MCF 10A (cell line): ENCODE results near the gene NMBR. TPM values are rescaled to one million over a fixed set of nuclear protein-coding genes. Genes with fewer than 3 reads are reported as not detected.

Source experiments
- Bru-seq: library from RNA; stranded (reverse); fragments of 400-500 nt; gene quantifications from one replicate; lab custom pipeline; 2021; lab: Mats Ljungman, UMichigan
- BruChase-seq, 2 experiments: library from RNA; stranded (reverse); fragments of 400-500 nt; gene quantifications; one replicate each; lab custom pipeline; 2021; lab: Mats Ljungman, UMichigan
- BruUV-seq: library from RNA; stranded (reverse); fragments of 400-500 nt; replicated peaks from 2 replicates; lab custom pipeline; 2021; lab: Mats Ljungman, UMichigan
- CTCF ChIA-PET: fragments of 300-600 bp; sonication (Branson Sonifier 250); formaldehyde crosslinking; extraction: SDS; loops from one replicate; lab custom pipeline; 2021; ENCODE audit warnings: antibody characterized with exemption, inconsistent platforms; lab: Yijun Ruan, JAX
- POLR2A ChIA-PET: fragments of 300-600, 350-650 bp; sonication (Branson Sonifier 250); formaldehyde crosslinking; extraction: SDS; loops from one replicate; lab custom pipeline; 2020; ENCODE audit warnings: antibody characterized with exemption, inconsistent platforms; lab: Yijun Ruan, JAX
- DNase-seq: peaks from one replicate; pipeline ENCODE4 v3.0.0-alpha.2; 2018; ENCODE audit not compliant: unreplicated experiment
- H3K27ac Mint-ChIP-seq: one replicate; pipeline ENCODE4 v1.8.0; 2022; ENCODE audit warnings: mild to moderate bottlenecking, low read depth, mixed read lengths; ENCODE audit not compliant: unreplicated experiment
- H3K27me3 Mint-ChIP-seq: one replicate; pipeline ENCODE4 v1.8.0; 2022; ENCODE audit warnings: mixed read lengths; ENCODE audit not compliant: insufficient read depth, unreplicated experiment
- H3K36me3 Mint-ChIP-seq: one replicate; pipeline ENCODE4 v1.8.0; 2022; ENCODE audit warnings: mild to moderate bottlenecking, moderate library complexity, mixed read lengths; ENCODE audit not compliant: insufficient read depth, unreplicated experiment
- H3K4me1 Mint-ChIP-seq: one replicate; pipeline ENCODE4 v1.8.0; 2022; ENCODE audit warnings: mixed read lengths; ENCODE audit not compliant: insufficient read depth, unreplicated experiment
- H3K4me3 Mint-ChIP-seq: one replicate; pipeline ENCODE4 v1.8.0; 2022; ENCODE audit warnings: mild to moderate bottlenecking, moderate library complexity, mixed read lengths; ENCODE audit not compliant: unreplicated experiment
- H3K9me3 Mint-ChIP-seq: one replicate; pipeline ENCODE4 v1.8.0; 2022; ENCODE audit warnings: mixed read lengths; ENCODE audit not compliant: unreplicated experiment
- intact Hi-C: fragments of 100-400 bp; cut with micrococcal nuclease; formaldehyde crosslinking; loops from 2 replicates; pipeline ENCODE4 v1.14.1; 2022
- long read RNA-seq: library from polyadenylated mRNA; stranded (forward); transcript quantifications from one replicate; pipeline ENCODE4 v2.0.0, GENCODE V29; 2022
- total RNA-seq: library from RNA; stranded (reverse); gene quantifications from 2 replicates; pipeline ENCODE4 v1.2.3, GENCODE V29; 2022
- TF ChIP-seq, protein P1 (sequence below): fragments of 200-600 bp; IDR thresholded peaks from one replicate; pipeline ENCODE4 v1.8.0; 2022; ENCODE audit warnings: antibody characterized with exemption, mild to moderate bottlenecking; ENCODE audit not compliant: unreplicated experiment

NMBR gene
- total RNA-seq (not detected in 2 replicates), Bru-seq, nascent RNA (not detected), BruChase-seq, experiment 1, labeled RNA remaining after a 6-hour chase (percentile 10 among the genes with signal in this experiment), BruChase-seq, experiment 2, labeled RNA remaining after a 2-hour chase (percentile 14 among the genes with signal in this experiment)
- long read RNA-seq, result 0 reads

DNA sequence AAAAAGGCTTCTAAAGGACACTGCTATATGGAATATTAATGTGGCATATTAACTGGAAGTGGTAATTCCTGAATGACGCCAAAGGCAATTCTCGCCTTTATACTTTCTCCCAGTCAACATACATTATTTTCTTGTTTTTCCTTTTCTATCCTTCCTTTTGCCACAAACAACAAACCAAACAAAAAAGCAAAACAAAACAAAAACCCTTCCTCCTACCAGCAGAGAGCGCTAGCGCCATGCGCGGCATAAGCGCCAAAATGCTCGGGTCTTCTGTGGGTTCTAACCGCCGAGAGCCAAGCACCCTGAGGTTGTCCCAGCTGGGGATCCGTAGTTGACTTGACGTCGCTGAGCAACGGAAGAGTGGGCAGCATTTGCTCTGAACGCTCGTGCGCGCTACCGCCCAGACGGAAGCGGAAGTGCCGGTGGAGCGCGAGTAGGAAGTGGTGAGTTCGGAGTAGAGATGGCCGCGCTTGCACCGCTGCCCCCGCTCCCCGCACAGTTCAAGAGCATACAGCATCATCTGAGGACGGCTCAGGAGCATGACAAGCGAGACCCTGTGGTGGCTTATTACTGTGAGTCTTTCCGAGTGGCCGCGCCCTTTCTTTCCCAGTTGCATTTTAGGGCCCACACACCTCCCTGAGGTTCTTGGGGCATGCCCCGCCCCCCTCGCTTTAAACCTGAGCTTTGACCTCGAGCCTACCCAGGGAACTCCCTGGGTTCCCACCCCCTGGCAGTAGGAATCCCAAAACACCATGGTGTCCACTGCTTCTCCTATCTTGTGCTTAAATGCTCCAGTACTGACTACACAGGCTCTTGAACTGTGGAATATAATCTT is at the start of gene NMBR, which contains the start of gene VTA1:
Gene NMBR (minus strand): TSS at position 295 of the 835 bp plus-strand sequence. CDS start 58,464 bp downstream, outside the sequence.
Gene VTA1 (plus strand): TSS at position 436 of the 835 bp plus-strand sequence. CDS start 25 bp downstream, at position 461.
- DNase-seq, result peak; percentile 98
- intact Hi-C loops, result loop anchor here (1.0 to 5.0 kb wide), 4 partner anchors 60 to 325 kb away; no protein-coding TSS in a partner anchor
- ChIA-PET CTCF (interaction anchor here (0.6 to 3.4 kb wide), 21 partner anchors 9 to 1468 kb away, joined by 3 to 30 read pairs (median 4); no protein-coding TSS in a partner anchor), POLR2A (interaction anchor here (0.6 to 2.9 kb wide), 23 partner anchors 9 to 1969 kb away, joined by 3 to 25 read pairs (median 4); partner anchors contain the start of gene ADGRG6)
- BruUV-seq, result TSS peak; percentile 54
- Mint-ChIP-seq H3K27ac (peak within 1 kb of the TSS; percentile 92), H3K9me3 (no peaks in the 10 kb centered on the region), H3K4me1 (peaks cover 36% of the 10 kb centered on the region), H3K27me3 (no peaks in the 10 kb centered on the region), H3K4me3 (peak within 1 kb of the TSS; percentile 97), H3K36me3 (peaks cover 6% of the 10 kb centered on the region)
- TF ChIP-seq, protein P1, sequence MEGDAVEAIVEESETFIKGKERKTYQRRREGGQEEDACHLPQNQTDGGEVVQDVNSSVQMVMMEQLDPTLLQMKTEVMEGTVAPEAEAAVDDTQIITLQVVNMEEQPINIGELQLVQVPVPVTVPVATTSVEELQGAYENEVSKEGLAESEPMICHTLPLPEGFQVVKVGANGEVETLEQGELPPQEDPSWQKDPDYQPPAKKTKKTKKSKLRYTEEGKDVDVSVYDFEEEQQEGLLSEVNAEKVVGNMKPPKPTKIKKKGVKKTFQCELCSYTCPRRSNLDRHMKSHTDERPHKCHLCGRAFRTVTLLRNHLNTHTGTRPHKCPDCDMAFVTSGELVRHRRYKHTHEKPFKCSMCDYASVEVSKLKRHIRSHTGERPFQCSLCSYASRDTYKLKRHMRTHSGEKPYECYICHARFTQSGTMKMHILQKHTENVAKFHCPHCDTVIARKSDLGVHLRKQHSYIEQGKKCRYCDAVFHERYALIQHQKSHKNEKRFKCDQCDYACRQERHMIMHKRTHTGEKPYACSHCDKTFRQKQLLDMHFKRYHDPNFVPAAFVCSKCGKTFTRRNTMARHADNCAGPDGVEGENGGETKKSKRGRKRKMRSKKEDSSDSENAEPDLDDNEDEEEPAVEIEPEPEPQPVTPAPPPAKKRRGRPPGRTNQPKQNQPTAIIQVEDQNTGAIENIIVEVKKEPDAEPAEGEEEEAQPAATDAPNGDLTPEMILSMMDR, result peak; percentile 87

DNA sequence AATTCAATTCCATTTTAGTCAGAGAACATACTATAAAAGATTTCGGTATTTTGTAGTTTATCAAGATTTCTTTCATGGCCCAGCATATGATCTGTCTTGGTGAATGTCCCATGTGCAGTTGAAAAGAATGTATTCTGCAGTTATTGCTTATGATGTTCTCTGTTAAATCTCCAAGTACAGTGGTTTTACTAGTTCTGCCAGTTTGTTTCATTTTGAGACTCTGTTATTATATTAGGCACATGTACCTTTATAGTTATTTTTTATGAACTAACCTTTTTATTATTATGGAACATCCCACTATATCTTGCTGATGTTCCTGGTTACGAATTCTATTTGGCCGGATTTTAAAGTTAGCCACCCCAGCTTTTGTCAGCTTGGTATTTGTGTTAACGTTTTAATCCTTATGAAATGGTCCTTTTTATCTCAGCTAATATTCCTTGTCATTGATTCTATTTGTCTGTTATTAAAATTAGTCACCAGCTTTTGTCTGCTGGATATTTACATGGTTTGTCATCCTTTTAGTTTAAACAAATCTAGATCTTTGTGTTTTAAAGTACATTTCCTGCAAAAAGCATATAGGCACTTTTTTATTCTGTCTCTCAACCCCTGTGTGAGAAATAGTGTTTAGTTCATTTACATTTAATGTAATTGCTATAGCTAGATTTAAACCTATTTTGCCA is 49.1 kb upstream of the NMBR start:
- Mint-ChIP-seq H3K9me3 (peaks cover 7% of the 10 kb centered on the region), H3K36me3 (peaks cover 19% of the 10 kb centered on the region), H3K4me1 (peaks cover 6% of the 10 kb centered on the region), H3K27ac (no peak overlapping the region), H3K4me3 (no peak overlapping the region), H3K27me3 (no peaks in the 10 kb centered on the region)
- TF ChIP-seq, protein P1, result no peak
- POLR2A ChIA-PET, result interaction anchor here (0.8 to 1.1 kb wide), 2 partner anchors 14 to 108 kb away, joined by 3 to 4 read pairs; no protein-coding TSS in a partner anchor
- intact Hi-C loops, result no loop called here
- CTCF ChIA-PET, result interaction anchor here (0.6 to 1.9 kb wide), 3 partner anchors 9 to 1866 kb away, joined by 3 to 12 read pairs (median 7); no protein-coding TSS in a partner anchor
- BruUV-seq, result no TSS peak
- no peak for DNase-seq

GRCh38 chr6:142193621-142194020 is 46.7 kb upstream of the NMBR start:
- H3K9me3 Mint-ChIP-seq, result peaks cover 7% of the 10 kb centered on the region
- no TSS peak for BruUV-seq
- CTCF ChIA-PET, result no interaction called here

More at GRCh38 chr6:142193621-142194020, 46.7 kb upstream of the NMBR start:
- Mint-ChIP-seq H3K27ac (no peak overlapping the region), H3K36me3 (peaks cover 13% of the 10 kb centered on the region), H3K27me3 (no peaks in the 10 kb centered on the region), H3K4me1 (peaks cover 6% of the 10 kb centered on the region), H3K4me3 (no peak overlapping the region)
- TF ChIP-seq, protein P1, result no peak
- no peak for DNase-seq
- intact Hi-C loops, result no loop called here
- POLR2A ChIA-PET, result no interaction called here
